HepG2 (cell line): ENCODE results near the gene C1orf50.

Experiments used
- EZH2 ChIP-seq: conservative IDR thresholded peaks from 2 replicates; pipeline ENCODE4 v1.6.1; 2012; ENCODE audit warnings: mild to moderate bottlenecking, low read depth, low read length, moderate library complexity
- HBP1 ChIP-seq: IDR thresholded peaks from 2 replicates; pipeline ENCODE4 v1.6.1; 2016; ENCODE audit warnings: low read depth, control low read depth
- KDM5B ChIP-seq: sonication (generic); formaldehyde crosslinking; IDR thresholded peaks from 2 replicates; pipeline ENCODE4 v1.4.0; 2020; ENCODE audit warnings: missing genetic modification reagents, mild to moderate bottlenecking, borderline replicate concordance
- NCOA5 ChIP-seq: sonication (generic); formaldehyde crosslinking; IDR thresholded peaks from 2 replicates; pipeline ENCODE4 v1.4.0; 2020; ENCODE audit warnings: missing genetic modification reagents
- NFRKB ChIP-seq: fragments of 450-650 bp; IDR thresholded peaks from 2 replicates; pipeline ENCODE4 v1.6.1; 2017
- PATZ1 ChIP-seq: sonication (generic); formaldehyde crosslinking; IDR thresholded peaks from 2 replicates; pipeline ENCODE4 v1.4.0; 2020; ENCODE audit warnings: missing genetic modification reagents
- ZFX ChIP-seq: sonication (generic); formaldehyde crosslinking; IDR thresholded peaks from 2 replicates; pipeline ENCODE4 v1.4.0; 2020; ENCODE audit warnings: mild to moderate bottlenecking, low read depth, missing genetic modification reagents, moderate library complexity
- ZNF274 ChIP-seq: sonication (generic); formaldehyde crosslinking; IDR thresholded peaks from 2 replicates; pipeline ENCODE4 v1.5.1; 2020; ENCODE audit warnings: mild to moderate bottlenecking, missing genetic modification reagents
- ZNF569 ChIP-seq: sonication (generic); formaldehyde crosslinking; IDR thresholded peaks from 2 replicates; pipeline ENCODE4 v1.5.0; 2020; ENCODE audit warnings: mild to moderate bottlenecking, missing genetic modification reagents, moderate library complexity, borderline replicate concordance
- ZNF577 ChIP-seq: sonication (generic); formaldehyde crosslinking; IDR thresholded peaks from 2 replicates; pipeline ENCODE4 v1.4.0; 2020; ENCODE audit warnings: mild to moderate bottlenecking, low read depth, missing genetic modification reagents, borderline replicate concordance
- TF ChIP-seq, protein P1 (sequence below): sonication (generic); formaldehyde crosslinking; IDR thresholded peaks from 2 replicates; pipeline ENCODE4 v1.5.0; 2020; ENCODE audit warnings: mild to moderate bottlenecking, missing genetic modification reagents, moderate library complexity
- TF ChIP-seq, protein P2 (sequence below): sonication (generic); formaldehyde crosslinking; IDR thresholded peaks from 2 replicates; pipeline ENCODE4 v1.4.0; 2020; ENCODE audit warnings: mild to moderate bottlenecking, missing genetic modification reagents
- TF ChIP-seq, protein P3 (sequence below): IDR thresholded peaks from 2 replicates; pipeline ENCODE4 v1.6.1; 2016; ENCODE audit warnings: low read depth
- TF ChIP-seq, protein P4 (sequence below): sonication (generic); formaldehyde crosslinking; IDR thresholded peaks from 2 replicates; pipeline ENCODE4 v1.4.0; 2020; ENCODE audit warnings: missing genetic modification reagents

DNA sequence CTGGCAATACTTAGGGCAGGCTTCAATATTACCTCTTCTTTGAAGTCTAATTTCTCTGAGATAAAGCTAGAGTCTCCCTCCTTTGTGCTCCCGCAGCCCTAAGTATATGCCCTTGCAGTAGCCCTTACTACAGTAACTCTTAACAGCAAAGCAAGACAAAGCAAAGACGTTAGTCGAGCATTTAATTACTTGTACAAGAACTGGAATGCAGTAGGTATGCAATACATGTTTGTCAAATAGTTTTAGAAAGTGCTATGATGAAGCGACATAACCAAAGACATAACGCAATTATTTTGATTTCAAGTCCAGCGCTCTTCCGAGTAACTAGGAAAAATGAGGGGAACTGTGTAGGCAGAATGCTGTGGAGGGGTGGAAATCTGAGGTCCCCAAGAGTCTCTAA lies 1.8 kb upstream of the C1orf50 start:
- TF ChIP-seq HBP1 (no peak), KDM5B (CRISPR knock-in tag) (no peak), NFRKB (no peak), ZNF577 (CRISPR knock-in tag) (no peak), NCOA5 (CRISPR knock-in tag) (no peak), ZNF569 (no peak), ZFX (CRISPR knock-in tag) (no peak), PATZ1 (no peak), ZNF274 (CRISPR knock-in tag) (no peak), EZH2 (no peak)
- TF ChIP-seq, protein P1, sequence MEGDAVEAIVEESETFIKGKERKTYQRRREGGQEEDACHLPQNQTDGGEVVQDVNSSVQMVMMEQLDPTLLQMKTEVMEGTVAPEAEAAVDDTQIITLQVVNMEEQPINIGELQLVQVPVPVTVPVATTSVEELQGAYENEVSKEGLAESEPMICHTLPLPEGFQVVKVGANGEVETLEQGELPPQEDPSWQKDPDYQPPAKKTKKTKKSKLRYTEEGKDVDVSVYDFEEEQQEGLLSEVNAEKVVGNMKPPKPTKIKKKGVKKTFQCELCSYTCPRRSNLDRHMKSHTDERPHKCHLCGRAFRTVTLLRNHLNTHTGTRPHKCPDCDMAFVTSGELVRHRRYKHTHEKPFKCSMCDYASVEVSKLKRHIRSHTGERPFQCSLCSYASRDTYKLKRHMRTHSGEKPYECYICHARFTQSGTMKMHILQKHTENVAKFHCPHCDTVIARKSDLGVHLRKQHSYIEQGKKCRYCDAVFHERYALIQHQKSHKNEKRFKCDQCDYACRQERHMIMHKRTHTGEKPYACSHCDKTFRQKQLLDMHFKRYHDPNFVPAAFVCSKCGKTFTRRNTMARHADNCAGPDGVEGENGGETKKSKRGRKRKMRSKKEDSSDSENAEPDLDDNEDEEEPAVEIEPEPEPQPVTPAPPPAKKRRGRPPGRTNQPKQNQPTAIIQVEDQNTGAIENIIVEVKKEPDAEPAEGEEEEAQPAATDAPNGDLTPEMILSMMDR (CRISPR knock-in tag): no peak
- TF ChIP-seq, protein P2, sequence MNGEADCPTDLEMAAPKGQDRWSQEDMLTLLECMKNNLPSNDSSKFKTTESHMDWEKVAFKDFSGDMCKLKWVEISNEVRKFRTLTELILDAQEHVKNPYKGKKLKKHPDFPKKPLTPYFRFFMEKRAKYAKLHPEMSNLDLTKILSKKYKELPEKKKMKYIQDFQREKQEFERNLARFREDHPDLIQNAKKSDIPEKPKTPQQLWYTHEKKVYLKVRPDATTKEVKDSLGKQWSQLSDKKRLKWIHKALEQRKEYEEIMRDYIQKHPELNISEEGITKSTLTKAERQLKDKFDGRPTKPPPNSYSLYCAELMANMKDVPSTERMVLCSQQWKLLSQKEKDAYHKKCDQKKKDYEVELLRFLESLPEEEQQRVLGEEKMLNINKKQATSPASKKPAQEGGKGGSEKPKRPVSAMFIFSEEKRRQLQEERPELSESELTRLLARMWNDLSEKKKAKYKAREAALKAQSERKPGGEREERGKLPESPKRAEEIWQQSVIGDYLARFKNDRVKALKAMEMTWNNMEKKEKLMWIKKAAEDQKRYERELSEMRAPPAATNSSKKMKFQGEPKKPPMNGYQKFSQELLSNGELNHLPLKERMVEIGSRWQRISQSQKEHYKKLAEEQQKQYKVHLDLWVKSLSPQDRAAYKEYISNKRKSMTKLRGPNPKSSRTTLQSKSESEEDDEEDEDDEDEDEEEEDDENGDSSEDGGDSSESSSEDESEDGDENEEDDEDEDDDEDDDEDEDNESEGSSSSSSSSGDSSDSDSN (CRISPR knock-in tag): no peak
- TF ChIP-seq, protein P3, sequence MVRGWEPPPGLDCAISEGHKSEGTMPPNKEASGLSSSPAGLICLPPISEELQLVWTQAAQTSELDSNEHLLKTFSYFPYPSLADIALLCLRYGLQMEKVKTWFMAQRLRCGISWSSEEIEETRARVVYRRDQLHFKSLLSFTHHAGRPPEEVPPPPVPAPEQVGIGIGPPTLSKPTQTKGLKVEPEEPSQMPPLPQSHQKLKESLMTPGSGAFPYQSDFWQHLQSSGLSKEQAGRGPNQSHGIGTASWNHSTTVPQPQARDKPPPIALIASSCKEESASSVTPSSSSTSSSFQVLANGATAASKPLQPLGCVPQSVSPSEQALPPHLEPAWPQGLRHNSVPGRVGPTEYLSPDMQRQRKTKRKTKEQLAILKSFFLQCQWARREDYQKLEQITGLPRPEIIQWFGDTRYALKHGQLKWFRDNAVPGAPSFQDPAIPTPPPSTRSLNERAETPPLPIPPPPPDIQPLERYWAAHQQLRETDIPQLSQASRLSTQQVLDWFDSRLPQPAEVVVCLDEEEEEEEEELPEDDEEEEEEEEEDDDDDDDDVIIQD (CRISPR knock-in tag): no peak
- TF ChIP-seq, protein P4, sequence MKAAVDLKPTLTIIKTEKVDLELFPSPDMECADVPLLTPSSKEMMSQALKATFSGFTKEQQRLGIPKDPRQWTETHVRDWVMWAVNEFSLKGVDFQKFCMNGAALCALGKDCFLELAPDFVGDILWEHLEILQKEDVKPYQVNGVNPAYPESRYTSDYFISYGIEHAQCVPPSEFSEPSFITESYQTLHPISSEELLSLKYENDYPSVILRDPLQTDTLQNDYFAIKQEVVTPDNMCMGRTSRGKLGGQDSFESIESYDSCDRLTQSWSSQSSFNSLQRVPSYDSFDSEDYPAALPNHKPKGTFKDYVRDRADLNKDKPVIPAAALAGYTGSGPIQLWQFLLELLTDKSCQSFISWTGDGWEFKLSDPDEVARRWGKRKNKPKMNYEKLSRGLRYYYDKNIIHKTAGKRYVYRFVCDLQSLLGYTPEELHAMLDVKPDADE (CRISPR knock-in tag): no peak
